Body of pancreas (tissue), 4 donors: ENCODE results near the gene HOXC10. TPM values are rescaled to one million over a fixed set of nuclear protein-coding genes. Genes with fewer than 3 reads are reported as not detected.

Experiments used
- ATAC-seq: fragments of 150-250 bp; one replicate; pipeline ENCODE4 v1.9.1; 2016
- DNase-seq, 4 donors: peaks; one replicate each; pipeline ENCODE4 v3.0.0-alpha.2; 2019
- H3K27ac ChIP-seq, 4 donors: fragments of 200-600 bp; sonication (generic); 1 replicate in 3 of 4; 2 replicates in 1 of 4; pipeline versions ENCODE4 v1.5.1 to v1.6.1; 2016 to 2019; ENCODE audit warnings: mild to moderate bottlenecking in 1 of 4, mixed read lengths in 1 of 4, moderate library complexity in 1 of 4
- H3K27me3 ChIP-seq, 2 donors: fragments of 200-600 bp; sonication (generic); one replicate each; pipeline ENCODE4 v1.6.0; 2016; ENCODE audit warnings: mild to moderate bottlenecking in 1 of 2
- H3K36me3 ChIP-seq, 2 donors: fragments of 200-600 bp; sonication (generic); replicated peaks in 1 of 2; 2 replicates each; pipeline ENCODE4 v1.5.1; 2016; ENCODE audit warnings: low read depth in 2 of 2; ENCODE audit not compliant: insufficient read depth in 1 of 2
- H3K4me1 ChIP-seq: fragments of 200-600 bp; sonication (generic); one replicate; pipeline ENCODE4 v1.6.0; 2016
- H3K4me3 ChIP-seq, 2 donors: fragments of 200-600 bp; sonication (generic); 1 replicate in 1 of 2; 2 replicates in 1 of 2; pipeline ENCODE4 v1.5.1; 2016 to 2019
- H3K9me3 ChIP-seq, 3 donors: fragments of 200-600 bp; sonication (generic); 1 replicate in 2 of 3; 2 replicates in 1 of 3; pipeline ENCODE4 v1.5.1; 2016
- POLR2A ChIP-seq, 3 donors: fragments of 450-650 bp; IDR thresholded peaks; one replicate each; pipeline ENCODE4 v1.6.1; 2016; ENCODE audit warnings: antibody characterized with exemption in 3 of 3, mild to moderate bottlenecking in 2 of 3
- WGBS, 2 donors: methylation state at CpG; one replicate each; pipeline ENCODE4 v1.1.5; 2017; 5-methylcytosine and 5-hydroxymethylcytosine counted together
- intact Hi-C: fragments of 100-400 bp; cut with DNase I; formaldehyde crosslinking; loops from one replicate; pipeline ENCODE4 v1.15.1; 2023
- total RNA-seq, 2 donors: library from RNA; depleted of rRNA; stranded (reverse); fragments of >200 nt; gene quantifications; one replicate each; pipeline ENCODE4 v1.1.0, GENCODE V29; 2016
- TF ChIP-seq, protein P1 (sequence below), 7 experiments: fragments of 450-650 bp in 4 of 7; fragments of 200-600 bp in 3 of 7; sonication (generic) in 3 of 7; IDR thresholded peaks; one replicate each; pipeline ENCODE4 v1.5.1; 2016 to 2019; ENCODE audit warnings: antibody characterized with exemption in 7 of 7

The HOXC10 gene
- total RNA-seq, 2 donors from 2014 or later = not detected

DNA sequence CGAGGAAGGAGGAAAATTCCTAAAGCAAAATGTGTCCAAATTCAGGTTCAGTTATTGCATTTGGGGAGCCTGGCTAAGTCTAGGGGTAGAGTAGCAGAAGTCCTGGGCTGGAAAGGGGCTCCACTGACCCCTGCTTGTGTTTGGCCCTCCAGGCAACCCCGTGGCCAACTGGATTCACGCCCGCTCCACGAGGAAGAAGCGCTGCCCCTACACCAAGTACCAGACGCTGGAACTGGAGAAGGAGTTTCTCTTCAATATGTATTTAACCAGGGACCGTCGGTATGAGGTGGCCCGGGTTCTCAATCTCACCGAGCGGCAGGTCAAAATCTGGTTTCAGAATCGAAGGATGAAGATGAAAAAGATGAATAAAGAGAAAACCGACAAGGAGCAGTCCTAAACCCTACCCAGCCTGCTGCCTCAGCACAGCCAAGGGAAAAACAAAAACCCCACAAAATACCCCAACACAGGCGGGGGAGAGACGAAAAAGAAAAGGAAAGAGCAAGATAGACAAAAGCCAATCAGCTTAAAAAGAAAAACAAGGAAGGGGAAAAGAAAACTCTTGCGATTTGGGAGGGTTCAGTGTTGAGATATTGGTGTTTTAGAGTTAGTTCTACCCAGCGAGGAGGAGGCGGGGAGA is 17.4 kb downstream of the HOXC10 start:
- H3K4me3 ChIP-seq = no peak overlapping the region
- 16 to 19% methylated on average over 19 of the region's 19 CpGs for WGBS, 2 donors
- intact Hi-C loops = loop anchor here (5.0 kb wide), 1 partner anchor 200 kb away; no protein-coding TSS in a partner anchor
- H3K27ac ChIP-seq = no peak overlapping the region
- no peak for TF ChIP-seq POLR2A (IDR thresholded peaks at IDR 0.05)
- TF ChIP-seq, protein P1, sequence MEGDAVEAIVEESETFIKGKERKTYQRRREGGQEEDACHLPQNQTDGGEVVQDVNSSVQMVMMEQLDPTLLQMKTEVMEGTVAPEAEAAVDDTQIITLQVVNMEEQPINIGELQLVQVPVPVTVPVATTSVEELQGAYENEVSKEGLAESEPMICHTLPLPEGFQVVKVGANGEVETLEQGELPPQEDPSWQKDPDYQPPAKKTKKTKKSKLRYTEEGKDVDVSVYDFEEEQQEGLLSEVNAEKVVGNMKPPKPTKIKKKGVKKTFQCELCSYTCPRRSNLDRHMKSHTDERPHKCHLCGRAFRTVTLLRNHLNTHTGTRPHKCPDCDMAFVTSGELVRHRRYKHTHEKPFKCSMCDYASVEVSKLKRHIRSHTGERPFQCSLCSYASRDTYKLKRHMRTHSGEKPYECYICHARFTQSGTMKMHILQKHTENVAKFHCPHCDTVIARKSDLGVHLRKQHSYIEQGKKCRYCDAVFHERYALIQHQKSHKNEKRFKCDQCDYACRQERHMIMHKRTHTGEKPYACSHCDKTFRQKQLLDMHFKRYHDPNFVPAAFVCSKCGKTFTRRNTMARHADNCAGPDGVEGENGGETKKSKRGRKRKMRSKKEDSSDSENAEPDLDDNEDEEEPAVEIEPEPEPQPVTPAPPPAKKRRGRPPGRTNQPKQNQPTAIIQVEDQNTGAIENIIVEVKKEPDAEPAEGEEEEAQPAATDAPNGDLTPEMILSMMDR (IDR thresholded peaks at IDR 0.05) = no peak
- no peak for ATAC-seq
- no peaks in the 10 kb centered on the region for H3K9me3 ChIP-seq
- no peaks in the 10 kb centered on the region for H3K36me3 ChIP-seq
- H3K4me1 ChIP-seq = peaks cover 27% of the 10 kb centered on the region
- DNase-seq = no peak
- peaks cover 6 to 77% of the 10 kb centered on the region in 2 donors for H3K27me3 ChIP-seq

DNA sequence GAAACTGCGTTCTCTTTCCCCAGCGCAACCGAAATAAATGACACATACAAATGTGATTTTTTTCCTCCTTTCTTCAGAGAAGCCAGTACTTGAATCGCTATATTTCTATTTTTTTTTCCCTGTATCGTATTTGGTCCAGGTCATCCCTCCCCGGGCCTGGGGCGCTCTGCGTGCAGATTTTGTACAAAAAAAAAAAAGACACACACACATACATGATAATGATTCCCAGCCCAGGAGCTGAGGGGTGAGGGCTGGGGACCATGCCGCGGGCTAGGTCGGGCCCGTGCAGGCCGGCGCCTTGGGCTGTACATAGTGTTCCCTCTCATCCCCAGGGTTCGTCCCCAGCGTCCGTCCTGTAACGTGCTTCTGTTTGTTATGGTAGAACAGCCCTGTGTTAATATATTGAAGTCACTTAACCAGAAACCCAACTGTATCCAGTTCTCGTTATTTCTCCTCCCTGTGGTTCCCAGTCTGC is 18.0 kb downstream of the HOXC10 start:
- DNase-seq = no peak
- Histone ChIP-seq H3K27ac (no peak overlapping the region), H3K9me3 (no peaks in the 10 kb centered on the region), H3K36me3 (no peaks in the 10 kb centered on the region), H3K4me3 (no peak overlapping the region), H3K4me1 (peaks cover 22% of the 10 kb centered on the region), H3K27me3 (peaks cover 6 to 74% of the 10 kb centered on the region in 2 donors)
- TF ChIP-seq, protein P1 (IDR thresholded peaks at IDR 0.05) = no peak
- TF ChIP-seq POLR2A (IDR thresholded peaks at IDR 0.05) = no peak
- intact Hi-C loops = loop anchor here (5.0 kb wide), 1 partner anchor 199 kb away; no protein-coding TSS in a partner anchor
- 23 to 31% methylated on average over 19 of the region's 19 CpGs for whole genome bisulfite sequencing, 2 donors
- ATAC-seq = no peak

DNA sequence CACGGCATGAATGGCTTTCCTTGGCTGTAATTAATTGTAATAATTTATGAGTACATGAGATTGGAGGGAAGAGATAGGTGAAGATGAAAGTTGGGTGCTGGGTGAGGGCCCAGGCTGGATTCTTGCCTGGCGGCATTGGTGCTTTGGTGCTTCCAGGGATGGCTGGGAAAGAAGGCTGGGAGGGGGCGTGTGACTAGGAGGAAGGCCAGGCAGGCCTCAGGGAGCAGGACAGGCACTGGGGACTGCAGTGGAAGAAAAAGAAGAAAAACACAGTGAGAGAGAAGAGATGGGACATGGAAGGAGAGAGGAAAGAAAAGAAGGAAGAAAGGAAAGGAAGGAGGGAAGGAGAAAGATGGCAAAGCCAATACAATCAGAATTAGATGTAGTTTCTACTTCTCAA is 18.7 kb downstream of the HOXC10 start:
- H3K36me3 ChIP-seq = no peaks in the 10 kb centered on the region
- ATAC-seq (no peak), DNase-seq (no peak)
- TF ChIP-seq POLR2A (IDR thresholded peaks at IDR 0.05) = no peak
- TF ChIP-seq, protein P1 (IDR thresholded peaks at IDR 0.05) = no peak
- WGBS, 2 donors = 26 to 36% methylated on average over 3 of the region's 3 CpGs
- intact Hi-C loops = loop anchor here (5.0 kb wide), 1 partner anchor 199 kb away; no protein-coding TSS in a partner anchor
- peaks cover 6 to 74% of the 10 kb centered on the region in 2 donors for H3K27me3 ChIP-seq
- H3K9me3 ChIP-seq = no peaks in the 10 kb centered on the region
- no peak overlapping the region for H3K4me3 ChIP-seq
- peaks cover 22% of the 10 kb centered on the region for H3K4me1 ChIP-seq
- H3K27ac ChIP-seq = no peak overlapping the region

DNA sequence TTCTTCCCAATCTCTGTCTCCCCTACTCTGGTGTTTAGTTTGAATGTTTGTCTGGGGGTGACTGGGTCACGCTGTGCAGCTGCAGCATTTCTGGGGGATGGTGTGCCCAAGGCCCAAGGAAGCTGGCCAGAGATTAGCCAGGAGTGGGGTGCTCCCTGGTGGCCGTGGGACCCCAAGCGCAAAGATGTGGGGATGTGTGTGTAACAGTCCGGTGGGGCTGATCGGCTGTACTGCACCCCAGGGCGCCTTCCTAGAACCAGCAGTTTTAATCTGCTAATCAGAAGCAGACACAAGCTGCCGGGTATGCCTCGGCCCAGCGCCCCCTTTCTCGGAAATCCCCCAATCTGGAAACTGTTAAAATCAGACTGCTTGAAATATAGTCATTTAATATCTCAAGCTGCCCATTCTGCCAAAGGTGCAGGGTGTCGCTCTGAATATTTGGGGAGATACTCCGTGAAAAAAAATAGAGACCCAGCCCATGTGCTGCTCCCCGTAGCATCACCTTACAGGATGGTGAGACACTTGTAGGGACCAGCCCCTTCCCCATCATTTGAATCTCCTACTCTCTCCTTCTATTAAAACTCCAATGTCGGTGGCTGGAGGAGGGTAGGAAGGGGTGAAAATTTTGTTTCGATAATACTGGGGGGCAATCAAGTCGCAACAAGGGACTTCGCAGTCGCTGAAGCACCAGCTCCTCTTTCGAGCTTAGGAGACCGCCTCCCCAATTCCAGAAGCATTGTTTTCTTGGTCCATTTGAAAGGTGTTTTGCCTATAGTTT is 19.3 kb downstream of the HOXC10 start:
- Histone ChIP-seq H3K27me3 (peaks cover 6 to 70% of the 10 kb centered on the region in 2 donors), H3K4me3 (no peak overlapping the region), H3K36me3 (no peaks in the 10 kb centered on the region), H3K27ac (no peak overlapping the region), H3K9me3 (no peaks in the 10 kb centered on the region), H3K4me1 (peaks cover 26% of the 10 kb centered on the region)
- TF ChIP-seq, protein P1 (IDR thresholded peaks at IDR 0.05) = no peak
- TF ChIP-seq POLR2A (IDR thresholded peaks at IDR 0.05) = no peak
- DNase-seq = no peak
- ATAC-seq = no peak
- intact Hi-C loops = loop anchor here (5.0 kb wide), 1 partner anchor 198 kb away; no protein-coding TSS in a partner anchor
- WGBS, 2 donors = 14 to 18% methylated on average over 20 of the region's 20 CpGs
